ENCODE results near the gene F11R.

DNA sequence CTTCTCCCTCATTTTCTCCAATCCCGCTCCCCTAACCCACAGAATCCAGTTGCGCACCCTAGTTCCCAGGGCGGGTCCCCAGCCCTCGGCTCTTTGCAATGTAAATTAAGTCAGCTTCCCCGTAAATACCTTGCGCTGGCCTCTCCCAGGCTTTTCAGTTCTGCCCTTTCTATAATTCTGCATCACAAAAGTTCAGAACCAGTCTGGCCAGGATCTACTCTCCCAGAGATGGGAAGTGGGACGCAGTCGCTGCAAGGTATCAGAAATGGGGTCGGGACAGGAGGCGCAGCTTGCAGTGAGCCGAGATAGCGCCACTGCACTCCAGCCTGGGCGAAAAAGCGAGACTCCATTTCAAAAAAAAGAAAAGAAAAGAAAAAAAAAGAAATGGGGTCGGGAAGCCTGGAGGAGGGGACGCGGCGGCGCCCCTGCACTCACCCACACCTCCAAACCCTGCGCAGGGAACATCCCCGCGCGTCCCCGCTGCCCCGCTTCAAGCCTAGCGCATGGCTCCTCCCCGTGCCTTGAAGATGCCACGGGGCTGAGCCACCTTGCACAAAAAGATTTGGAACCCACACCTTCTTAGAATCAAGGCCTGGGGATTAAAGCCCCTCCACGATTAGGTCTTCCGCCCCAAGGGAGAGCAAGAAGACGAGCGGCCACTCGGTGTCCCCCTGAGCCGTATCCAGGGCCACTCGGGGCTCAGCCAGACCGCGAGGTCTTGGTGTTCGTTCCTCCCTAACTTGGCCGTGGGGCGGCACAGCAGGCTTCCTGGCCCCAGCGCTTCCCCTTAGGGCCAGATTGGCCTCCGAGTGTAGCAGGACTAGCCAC is 39.2 kb downstream of the F11R start:
- TF ChIP-seq CTCF (IDR thresholded peaks at IDR 0.05; ENCODE audit: low read depth, low read length, missing input control), result no peak
- TF ChIP-seq MAX (IDR thresholded peaks at IDR 0.05), result no peak
- no peak for TF ChIP-seq YY1 (IDR thresholded peaks at IDR 0.05)
- no peak for TF ChIP-seq SP1 (IDR thresholded peaks at IDR 0.05)
- TF ChIP-seq, protein P1, sequence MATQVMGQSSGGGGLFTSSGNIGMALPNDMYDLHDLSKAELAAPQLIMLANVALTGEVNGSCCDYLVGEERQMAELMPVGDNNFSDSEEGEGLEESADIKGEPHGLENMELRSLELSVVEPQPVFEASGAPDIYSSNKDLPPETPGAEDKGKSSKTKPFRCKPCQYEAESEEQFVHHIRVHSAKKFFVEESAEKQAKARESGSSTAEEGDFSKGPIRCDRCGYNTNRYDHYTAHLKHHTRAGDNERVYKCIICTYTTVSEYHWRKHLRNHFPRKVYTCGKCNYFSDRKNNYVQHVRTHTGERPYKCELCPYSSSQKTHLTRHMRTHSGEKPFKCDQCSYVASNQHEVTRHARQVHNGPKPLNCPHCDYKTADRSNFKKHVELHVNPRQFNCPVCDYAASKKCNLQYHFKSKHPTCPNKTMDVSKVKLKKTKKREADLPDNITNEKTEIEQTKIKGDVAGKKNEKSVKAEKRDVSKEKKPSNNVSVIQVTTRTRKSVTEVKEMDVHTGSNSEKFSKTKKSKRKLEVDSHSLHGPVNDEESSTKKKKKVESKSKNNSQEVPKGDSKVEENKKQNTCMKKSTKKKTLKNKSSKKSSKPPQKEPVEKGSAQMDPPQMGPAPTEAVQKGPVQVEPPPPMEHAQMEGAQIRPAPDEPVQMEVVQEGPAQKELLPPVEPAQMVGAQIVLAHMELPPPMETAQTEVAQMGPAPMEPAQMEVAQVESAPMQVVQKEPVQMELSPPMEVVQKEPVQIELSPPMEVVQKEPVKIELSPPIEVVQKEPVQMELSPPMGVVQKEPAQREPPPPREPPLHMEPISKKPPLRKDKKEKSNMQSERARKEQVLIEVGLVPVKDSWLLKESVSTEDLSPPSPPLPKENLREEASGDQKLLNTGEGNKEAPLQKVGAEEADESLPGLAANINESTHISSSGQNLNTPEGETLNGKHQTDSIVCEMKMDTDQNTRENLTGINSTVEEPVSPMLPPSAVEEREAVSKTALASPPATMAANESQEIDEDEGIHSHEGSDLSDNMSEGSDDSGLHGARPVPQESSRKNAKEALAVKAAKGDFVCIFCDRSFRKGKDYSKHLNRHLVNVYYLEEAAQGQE (IDR thresholded peaks at IDR 0.05), result no peak
- TF ChIP-seq RAD21 (IDR thresholded peaks at IDR 0.05), result no peak
- no peak for TF ChIP-seq FOXA1 (IDR thresholded peaks at IDR 0.05)
- no peak for TF ChIP-seq TAF1 (conservative IDR thresholded peaks at IDR 0.05)
- no peak for TF ChIP-seq HNF4A (conservative IDR thresholded peaks at IDR 0.05)
- TF ChIP-seq, protein P2, sequence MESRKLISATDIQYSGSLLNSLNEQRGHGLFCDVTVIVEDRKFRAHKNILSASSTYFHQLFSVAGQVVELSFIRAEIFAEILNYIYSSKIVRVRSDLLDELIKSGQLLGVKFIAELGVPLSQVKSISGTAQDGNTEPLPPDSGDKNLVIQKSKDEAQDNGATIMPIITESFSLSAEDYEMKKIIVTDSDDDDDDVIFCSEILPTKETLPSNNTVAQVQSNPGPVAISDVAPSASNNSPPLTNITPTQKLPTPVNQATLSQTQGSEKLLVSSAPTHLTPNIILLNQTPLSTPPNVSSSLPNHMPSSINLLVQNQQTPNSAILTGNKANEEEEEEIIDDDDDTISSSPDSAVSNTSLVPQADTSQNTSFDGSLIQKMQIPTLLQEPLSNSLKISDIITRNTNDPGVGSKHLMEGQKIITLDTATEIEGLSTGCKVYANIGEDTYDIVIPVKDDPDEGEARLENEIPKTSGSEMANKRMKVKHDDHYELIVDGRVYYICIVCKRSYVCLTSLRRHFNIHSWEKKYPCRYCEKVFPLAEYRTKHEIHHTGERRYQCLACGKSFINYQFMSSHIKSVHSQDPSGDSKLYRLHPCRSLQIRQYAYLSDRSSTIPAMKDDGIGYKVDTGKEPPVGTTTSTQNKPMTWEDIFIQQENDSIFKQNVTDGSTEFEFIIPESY (IDR thresholded peaks at IDR 0.05), result no peak
- TF ChIP-seq JUND (IDR thresholded peaks at IDR 0.05), result no peak
- TF ChIP-seq, protein P3, sequence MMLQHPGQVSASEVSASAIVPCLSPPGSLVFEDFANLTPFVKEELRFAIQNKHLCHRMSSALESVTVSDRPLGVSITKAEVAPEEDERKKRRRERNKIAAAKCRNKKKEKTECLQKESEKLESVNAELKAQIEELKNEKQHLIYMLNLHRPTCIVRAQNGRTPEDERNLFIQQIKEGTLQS (IDR thresholded peaks at IDR 0.05), result no peak
- TF ChIP-seq NR2F2 (IDR thresholded peaks at IDR 0.05), result no peak
- TF ChIP-seq EGR1 (IDR thresholded peaks at IDR 0.05; ENCODE audit: low read depth in 2 of 2), result no peak

Data from liver (tissue), 3 donors.